AG08396 (cell line): ENCODE data around the gene DOC2B.
"Not testable (repeated sequence)": the region's sequence is repeated elsewhere in the genome, so short reads cannot be mapped to it uniquely, and the experiment has no call there.

Source experiments
- DNase-seq: peaks from one replicate; pipeline ENCODE4 v3.0.0; 2012; ENCODE audit warnings: low spot score, mixed read lengths

DOC2B gene

DNA sequence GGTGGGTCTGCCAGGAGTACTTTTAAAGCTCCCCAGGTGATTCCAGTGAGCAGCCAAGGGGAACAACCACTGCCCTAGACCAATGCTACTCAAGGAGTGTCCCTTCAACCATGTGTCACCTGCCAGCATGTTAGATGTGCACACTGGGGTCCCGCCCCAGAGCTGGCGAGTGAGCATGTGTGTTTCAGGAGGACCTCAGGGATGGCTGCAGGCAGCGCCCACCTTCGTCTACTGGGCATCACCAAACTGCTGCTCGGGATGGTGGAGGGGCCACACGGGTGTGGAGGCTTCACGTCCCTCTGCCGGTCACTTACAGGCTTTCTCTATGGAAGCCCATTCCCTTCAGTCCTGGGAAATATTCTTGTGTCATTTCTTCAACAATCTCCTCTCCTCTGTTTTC, 29.0 kb upstream of the DOC2B start:
- DNase-seq, result no peak

DNA sequence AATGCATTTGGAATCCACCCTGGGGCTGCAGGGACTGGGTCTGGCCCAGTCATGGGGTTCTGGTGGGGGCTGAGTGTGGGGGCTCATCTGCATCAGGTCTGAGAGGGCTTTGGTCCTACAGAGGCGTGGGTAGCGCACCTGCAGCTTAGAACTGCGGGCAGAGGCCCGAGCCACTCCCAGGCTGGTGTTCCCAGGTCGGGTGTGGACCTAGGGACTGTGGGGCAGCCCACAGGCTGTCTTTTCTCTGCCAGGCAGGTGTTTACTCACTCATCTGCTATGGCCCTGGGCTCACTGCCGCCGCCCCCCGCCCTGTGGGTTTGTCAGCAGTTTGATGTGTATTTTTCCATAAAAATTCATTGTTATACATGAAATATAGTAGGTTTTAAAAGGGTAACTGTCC, 27.0 kb upstream of the DOC2B start:
- no peak for DNase-seq

DNA sequence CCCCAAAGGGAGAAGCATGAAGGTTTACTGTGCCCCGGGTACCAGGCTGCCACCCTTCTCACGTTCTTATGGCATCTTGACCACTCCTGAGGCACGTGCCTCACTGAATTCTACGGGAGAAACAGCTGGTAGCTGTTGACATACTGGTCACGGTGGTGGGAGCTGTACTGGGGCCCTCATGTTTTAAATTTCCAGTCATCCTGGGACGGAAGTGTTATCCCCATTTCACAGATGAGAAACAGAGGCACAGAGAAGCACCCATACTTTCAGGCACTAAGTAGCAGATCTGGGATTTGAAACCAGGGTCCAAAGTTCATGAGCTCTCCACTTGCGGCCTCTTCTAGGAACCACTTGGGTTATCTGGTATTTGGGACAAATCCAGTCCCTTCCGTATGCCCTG, 26.3 kb upstream of the DOC2B start:
- no peak for DNase-seq

DNA sequence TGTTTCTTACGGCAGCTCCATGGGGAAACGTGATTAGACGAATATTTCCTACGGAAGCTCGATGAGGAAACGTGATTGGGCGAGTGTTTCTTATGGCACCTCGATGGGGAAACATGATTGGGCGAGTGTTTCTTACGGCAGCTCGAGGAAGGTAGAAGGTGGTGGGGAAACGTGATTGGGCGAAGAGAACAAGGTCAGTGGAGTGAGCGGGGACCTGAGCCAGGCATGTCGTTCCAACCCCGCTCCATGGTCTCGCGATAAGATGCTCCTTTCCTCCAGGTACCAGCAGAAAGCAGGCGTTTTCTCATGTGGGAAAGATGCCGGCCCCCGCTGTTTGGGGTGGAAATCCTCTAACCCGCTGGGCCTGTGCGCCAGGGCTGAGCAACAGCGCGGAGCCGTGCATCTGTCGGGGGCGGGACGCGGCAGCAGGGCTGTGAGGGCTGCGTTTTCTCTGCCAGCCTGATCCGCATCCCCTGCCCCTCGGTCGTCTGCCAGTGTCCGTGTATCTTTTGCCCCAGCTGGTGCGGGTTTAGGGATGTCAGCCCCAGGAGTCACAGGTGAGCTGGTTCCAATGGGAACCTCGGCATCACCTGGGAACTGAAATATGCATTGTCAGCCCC, 25.6 kb upstream of the DOC2B start:
- no peak for DNase-seq

DNA sequence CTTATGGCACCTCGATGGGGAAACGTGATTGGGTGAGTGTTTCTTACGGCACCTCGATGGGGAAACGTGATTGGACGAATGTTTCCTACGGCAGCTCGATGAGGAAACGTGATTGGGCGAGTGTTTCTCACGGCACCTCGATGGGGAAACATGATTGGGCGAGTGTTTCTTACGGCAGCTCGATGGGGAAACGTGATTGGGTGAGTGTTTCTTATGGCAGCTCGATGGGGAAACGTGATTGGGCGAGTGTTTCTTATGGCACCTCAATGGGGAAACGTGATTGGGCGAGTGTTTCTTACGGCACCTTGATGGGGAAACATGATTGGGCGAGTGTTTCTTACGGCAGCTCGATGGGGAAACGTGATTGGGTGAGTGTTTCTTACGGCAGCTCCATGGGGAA, 25.0 kb upstream of the DOC2B start:
- DNase-seq, result not testable (repeated sequence)

DNA sequence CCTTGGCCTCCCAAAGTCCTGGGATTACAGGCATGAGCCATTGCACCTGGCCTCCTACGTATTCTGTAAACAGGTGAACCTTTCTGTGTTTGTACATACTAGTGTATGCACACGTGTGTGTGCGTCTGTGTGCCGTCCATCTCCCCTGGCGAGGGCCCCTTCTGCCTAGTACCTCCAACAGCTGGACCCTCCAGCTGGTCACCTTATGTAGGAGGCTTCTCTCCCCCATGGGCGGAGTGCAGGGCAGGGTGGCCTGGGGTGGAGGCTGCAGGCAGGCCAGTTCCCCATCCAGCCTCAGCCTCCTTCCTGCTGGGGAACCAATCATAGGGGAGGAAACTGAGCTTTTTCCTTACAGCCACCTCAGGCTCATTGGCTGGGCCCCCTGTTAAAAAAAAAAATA, 24.4 kb upstream of the DOC2B start:
- no peak for DNase-seq

DNA sequence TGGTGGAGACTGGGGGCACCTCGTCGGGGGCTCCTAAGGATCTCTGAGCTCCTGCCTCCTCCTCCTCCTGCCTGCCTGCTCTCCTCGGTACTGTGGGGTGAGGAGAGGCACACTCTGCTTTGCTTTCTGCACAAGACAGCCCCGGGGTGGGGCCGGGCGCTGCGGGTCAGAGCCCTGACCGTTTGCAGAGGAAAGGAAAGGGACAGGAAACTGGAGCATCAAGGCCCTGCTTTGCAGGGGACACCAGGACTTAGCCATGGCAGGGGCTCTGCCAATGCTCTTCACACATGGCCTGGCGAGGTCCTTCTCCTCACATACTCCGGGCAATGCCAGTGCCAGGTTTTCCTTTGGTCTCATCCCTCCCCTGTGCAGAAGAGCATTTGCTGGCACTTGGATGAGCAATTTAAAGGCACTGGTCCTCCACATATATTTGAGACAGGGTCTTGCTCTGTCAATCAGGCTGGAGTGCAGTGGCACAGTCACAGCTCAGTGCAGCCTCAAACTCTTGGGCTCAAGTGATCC, 23.8 kb upstream of the DOC2B start:
- no peak for DNase-seq

DNA sequence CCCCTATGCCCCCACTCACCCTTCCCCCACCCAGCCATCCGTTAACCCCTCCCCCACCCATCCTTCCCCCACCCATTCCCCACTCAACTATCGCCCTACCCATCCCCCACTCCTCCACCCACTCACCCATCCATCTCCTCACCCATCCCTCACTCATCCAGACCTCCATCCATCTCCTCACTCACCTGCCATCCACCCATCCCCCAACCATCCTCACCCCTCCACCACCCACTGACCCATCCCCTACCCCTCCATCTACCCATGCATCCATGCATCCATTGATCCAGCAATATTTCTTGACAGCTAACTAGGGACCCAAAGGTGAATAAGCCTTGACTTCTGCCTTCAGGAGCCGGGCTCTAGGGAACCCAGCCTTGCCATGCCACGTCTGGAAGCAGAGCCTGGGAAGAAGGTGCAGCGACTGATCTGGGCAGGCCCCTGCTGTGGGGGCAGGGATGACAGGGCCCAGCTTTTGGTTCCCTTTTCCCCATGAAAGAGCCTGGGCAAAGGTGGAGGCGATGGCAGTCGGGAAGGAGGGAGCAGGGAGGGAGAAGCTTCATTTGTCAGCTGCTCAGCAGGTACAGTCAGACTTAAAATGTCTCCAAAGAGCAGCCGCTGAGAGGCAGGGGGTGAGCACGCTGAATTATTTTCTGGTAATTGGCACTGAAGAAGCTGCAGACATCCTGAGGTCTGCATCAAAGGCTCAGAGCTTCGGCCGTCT, 23.1 kb upstream of the DOC2B start:
- DNase-seq, result no peak

DNA sequence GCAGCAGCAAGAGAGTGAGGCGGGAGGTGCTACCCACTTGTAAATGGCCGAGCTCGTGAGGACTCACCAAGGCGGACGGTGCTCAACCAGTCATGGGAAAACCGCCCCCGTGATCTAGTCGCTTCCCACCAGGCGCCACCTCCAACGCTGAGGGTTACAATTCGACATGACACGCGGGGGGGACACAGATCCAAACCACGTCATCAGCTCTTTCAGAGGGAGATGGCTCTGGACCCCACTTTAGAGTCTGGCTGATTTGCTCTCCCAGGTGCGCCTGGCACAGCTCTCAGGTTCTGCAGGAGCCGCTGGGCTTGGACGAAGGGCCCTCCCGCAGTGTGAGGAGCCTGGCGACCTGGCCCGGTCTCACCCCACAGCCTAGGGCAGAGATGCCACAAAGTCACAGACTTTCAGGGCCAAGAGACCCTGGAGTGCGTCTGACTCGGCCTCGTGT, 21.1 kb upstream of the DOC2B start:
- DNase-seq, result no peak

DNA sequence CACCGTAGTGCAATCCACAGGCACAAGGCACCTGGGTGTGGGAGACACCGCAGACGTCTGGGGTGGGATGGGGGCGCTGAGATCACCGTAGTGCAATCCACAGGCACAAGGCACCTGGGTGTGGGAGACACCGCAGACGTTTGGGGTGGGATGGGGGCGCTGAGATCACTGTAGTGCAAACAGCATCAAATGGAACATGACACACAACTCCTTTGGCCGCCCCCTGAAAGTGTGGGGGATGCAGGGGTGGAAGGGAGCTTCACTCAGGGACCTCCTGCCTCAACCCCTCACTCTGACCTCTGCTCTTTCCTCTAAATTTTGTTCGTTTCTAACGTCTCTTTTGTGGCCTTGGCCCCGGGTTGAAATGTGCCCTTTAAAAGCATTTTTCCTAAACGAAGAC, 20.3 kb upstream of the DOC2B start:
- not testable (repeated sequence) for DNase-seq

DNA sequence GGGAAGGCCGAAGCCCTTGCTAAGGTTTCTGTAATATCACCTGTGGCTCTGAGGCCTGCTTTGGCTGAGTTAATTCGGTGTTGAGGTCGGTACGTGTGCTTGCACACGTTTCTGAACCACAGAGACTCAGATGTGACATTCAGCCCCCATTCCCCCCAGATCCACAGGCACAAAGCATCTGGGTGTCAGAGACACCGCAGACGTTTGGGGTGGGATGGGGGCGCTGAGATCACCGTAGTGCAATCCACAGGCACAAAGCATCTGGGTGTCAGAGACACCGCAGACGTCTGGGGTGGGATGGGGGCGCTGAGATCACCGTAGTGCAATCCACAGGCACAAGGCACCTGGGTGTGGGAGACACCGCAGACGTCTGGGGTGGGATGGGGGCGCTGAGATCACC, 19.8 kb upstream of the DOC2B start:
- not testable (repeated sequence) for DNase-seq

DNA sequence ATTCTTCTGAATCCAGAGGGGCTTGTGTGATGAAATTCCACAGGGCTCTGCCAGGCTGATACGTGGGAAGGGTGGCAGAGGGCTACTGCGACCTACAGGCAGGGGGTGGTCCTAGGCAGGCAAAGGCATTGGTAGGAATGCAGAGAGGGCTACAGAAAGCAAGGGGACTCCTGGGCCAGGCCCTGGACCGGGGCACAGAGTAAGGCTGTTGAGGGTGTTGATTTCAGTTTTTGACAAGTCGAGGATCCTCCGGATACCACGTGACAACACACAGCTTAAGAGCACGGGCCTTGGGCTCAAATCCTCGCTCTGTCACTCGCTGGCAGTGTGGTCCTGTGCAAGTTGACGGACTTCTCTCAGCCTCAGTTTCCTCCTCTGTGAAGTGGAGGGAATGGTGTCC, 19.1 kb upstream of the DOC2B start:
- DNase-seq, result no peak

DNA sequence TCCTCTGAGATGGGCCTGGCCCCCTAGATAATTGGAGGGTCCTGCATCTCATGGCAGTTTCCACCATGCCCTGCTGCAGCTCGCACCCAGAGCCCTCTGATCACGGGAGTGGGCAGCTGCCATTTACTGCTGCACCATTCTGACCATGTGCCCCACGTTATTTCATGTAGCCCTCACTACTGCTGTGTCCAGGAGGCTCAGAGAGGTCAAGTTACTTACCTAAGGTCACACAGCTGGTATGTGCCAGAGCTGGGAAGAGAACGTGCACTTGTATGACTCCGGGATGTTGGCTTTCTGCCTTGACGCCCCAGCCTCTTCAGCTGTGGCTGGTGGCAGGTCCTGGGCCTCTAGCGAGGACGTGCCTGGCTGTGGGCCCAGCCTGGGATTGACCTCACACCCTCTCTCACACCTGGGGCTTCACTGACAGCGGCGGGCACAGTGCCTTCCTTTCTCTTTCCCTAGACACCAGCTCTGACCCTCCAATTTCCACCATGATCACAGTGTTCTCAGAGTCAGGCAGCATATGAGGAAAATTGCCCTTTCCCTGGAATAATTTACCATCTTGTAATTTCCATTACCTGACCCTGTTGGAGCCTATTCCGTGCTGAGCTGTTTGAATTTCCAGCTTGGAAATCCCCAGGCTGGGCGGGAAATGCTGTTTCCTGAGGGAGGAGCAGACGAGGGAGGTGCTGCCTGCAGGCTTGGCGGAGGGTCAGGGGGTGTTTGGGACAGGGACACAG, 18.5 kb upstream of the DOC2B start:
- no peak for DNase-seq

DNA sequence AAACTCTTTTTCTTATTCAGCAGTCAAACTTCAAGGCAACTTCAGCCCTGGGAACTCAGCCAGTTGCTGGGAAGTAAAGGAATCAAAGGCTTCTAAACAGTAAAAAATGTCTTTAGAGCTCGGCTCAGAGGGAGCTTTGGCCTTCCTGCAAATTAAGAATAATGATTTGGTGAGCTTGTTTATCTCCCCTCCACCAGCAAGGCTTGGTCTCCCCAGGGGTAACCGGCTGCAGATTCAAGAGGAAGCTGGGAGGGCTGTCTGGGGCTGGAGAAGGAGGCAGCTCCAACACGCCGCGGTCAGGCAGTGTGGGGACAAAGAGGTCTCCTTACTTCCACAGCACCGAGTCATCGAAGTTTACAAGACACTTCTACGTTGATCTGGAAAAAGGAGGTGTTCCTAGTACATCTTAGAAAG, 17.7 kb upstream of the DOC2B start:
- no peak for DNase-seq

DNA sequence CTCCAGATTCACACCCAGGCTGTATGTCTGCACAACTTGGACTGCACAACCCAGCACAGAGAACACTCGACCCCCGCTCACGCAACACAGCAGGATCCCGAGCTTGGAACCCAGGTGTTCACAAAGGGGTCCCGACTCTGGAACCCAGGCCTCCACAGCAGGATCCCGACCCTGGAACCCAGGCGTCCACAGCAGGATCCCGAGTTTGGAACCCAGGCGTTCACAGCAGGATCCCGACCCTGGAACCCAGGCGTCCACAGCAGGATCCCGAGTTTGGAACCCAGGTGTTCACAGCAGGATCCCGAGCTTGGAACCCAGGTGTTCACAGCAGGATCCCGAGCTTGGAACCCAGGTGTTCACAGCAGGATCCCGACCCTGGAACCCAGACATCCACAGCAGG, 16.8 kb upstream of the DOC2B start:
- not testable (repeated sequence) for DNase-seq

DNA sequence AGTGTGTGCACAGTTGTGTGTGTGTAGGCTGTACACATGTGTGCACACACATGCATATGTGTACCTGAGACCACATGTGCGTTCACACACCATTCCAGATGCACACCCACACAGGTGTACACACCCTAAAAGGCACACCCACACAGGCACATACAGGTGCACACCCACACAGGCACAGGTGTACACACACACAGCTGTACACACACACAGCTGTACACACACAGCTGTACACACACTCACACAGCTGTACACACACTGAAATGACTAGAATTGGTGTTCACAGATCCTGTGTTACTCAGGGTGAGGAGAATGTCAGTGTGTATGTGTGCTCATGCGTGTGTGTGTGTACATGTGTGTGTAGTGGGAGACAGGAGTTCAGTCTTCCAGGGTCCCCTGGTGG, 15.9 kb upstream of the DOC2B start:
- DNase-seq, result no peak

DNA sequence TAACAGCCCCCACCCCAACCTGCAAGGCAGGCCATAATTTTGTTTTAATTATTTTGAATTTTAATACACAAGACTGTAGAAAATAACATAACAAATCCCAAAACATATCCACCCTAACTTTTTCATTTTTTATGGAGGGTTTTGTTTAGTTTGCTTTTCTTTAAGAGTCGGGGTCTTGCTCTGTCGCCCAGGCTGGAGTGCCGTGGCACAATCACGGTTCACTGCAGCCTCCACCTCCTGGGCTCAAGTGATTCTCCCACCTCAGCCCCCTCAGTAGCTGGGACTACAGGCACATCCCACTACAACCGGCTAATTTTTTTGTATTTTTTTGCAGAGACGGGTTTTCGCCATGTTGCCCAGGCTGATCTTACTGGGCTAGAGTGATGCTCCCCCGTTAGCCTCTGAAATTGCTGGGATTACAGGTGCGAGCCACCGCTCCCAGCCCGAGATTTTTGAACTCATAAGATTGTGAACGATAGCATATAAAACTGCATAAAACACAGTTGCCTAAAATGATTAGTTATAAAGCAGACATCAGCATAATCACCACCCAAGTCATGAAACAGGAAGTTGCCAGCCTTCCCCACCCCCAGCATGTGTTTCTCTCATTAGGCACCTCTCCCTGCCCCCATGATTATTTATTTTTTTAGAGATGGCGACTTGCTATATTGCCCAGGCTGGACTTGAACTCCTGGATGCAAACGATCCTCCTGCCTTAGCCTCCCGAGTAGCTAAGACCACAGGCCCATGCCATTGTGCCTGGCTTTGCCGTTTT, 13.6 kb upstream of the DOC2B start:
- DNase-seq, result no peak

DNA sequence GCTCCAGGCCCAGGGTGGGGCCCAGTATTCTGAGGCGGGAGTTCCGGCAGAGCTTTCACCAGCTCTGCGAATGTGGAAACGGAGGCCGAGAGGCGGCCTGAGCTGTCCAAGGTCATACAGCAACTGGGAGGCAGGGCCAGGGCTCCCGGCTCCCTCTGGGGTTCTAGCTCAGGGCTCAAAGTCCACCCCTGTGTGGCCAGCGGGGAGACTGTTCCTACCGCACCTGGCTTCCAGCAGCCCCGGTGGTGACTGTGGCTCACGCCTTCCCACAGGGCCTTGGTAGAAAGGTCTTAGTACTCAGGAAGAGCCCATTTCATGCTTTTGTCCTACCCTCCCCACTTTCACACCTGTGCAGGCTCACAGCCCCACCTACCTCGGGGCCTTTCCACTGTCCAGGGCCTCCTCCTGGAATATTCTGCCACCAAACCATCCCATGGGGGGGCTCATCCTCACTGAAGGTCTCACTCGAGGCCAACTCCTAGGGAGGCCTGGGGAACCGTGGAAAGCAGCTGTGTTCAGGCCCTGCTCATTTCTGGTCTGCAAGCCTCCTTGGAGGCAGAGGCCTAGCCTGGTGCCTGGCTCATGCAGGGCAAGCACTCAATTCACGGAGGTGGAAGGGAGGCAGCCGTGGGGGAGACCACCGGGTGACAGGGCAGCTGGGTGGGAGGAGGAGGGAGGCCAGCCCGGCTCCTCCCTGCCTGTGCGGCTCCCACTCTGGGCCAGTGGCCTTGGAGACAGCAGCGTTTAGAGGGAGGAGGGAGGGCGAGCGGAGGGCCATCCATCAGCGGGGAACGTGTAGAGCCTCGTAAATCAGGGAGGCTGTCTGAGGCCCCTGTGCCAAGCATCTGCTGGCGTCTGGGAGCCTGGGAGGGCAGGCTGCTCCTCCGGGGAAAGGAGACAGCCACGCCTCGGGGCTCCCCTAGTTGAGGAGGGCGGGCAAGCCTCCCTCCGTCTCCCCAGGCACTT, 12.7 kb upstream of the DOC2B start:
- no peak for DNase-seq

DNA sequence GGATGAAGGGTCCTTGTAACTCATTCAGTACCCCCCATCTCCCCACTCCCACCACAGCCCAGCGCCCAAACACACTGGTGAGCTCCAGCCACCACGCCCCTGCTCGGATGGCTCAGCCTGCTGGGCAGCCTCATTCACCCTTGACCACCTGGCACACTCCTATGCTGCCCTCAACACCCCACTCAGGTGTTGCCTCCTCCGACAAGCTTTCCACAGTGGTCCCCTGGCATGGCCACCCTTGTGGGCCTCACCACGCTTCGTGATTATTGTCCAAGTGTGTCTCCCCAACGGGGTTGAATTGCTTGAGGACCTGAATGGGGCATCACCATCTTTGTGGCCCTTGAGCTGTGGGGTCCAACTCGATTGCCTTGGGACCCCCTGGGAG, 12.0 kb upstream of the DOC2B start:
- no peak for DNase-seq

DNA sequence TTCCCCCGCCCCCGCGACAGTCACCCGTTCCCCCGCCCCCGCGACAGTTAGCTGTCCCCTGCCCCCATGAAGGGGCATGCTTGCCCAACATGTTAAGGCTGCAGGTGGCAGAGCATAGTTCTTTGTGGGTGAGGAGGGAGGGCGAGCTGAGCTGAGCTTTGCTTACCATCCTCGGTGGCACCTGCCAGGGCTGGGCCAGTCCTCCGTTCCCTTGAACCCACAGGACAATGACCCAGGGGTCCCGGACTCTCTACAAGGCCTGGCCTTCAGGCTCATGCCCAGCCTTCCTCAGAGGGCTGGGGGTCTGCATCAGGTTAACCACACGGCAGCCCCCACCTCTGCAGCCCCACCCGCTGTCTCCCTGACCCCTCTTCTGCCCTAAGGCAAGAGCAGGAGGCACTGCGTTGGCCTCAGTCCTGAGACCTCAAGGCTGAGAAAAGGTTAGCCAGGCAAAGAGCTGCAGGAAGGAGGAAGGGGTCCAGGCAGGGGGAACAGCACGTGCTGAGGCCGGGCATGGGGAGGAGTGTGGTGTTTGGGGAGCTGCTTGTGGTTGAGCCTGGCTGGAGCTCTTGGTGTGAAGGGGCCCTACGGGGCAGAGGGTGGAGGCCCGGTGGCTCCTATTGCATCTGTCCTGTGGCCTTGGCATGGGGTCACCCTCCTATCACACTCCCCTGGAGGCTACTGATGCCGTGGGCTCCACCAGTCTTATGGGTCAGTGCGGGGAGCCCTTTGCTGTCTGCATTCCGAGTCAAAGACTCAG, 11.4 kb upstream of the DOC2B start:
- no peak for DNase-seq
